Endodermal cell (in vitro differentiated cells): ENCODE measurements around the gene IL10RB. TPM values are rescaled to one million over a fixed set of nuclear protein-coding genes. Genes with fewer than 3 reads are reported as not detected.
A peak's percentile ranks its signal among the peaks of the same experiment; 100 is the strongest.

ENCODE experiments used
- DNase-seq: peaks from one replicate; pipeline ENCODE4 v3.0.0-alpha.2; 2017
- H3K27ac ChIP-seq: 2 replicates; pipeline ENCODE4 v1.5.1; 2013; ENCODE audit warnings: mild to moderate bottlenecking, low read depth, low read length, moderate library complexity
- H3K27me3 ChIP-seq: 2 replicates; pipeline ENCODE4 v1.6.1; 2013; ENCODE audit warnings: mild to moderate bottlenecking, low read length, moderate library complexity; ENCODE audit not compliant: insufficient read depth, control insufficient read depth, poor library complexity, severe bottlenecking
- H3K36me3 ChIP-seq: 2 replicates; pipeline ENCODE4 v1.7.0; 2013; ENCODE audit warnings: mild to moderate bottlenecking, low read length, moderate library complexity; ENCODE audit not compliant: control insufficient read depth, insufficient read depth
- H3K4me1 ChIP-seq: one replicate; pipeline ENCODE4 v1.7.0; 2013; ENCODE audit warnings: low read length; ENCODE audit not compliant: control insufficient read depth, insufficient read depth
- H3K4me3 ChIP-seq: 2 replicates; pipeline ENCODE4 v1.5.1; 2013; ENCODE audit warnings: mild to moderate bottlenecking, low read length, moderate library complexity
- H3K9ac ChIP-seq: 2 replicates; pipeline ENCODE4 v1.6.1; 2013; ENCODE audit warnings: mild to moderate bottlenecking, low read length, moderate library complexity; ENCODE audit not compliant: poor library complexity, severe bottlenecking; ENCODE audit errors: extremely low read depth
- H3K9me3 ChIP-seq: 2 replicates; pipeline ENCODE4 v1.6.1; 2013; ENCODE audit warnings: mild to moderate bottlenecking, low read length, moderate library complexity; ENCODE audit not compliant: control insufficient read depth
- H3K27ac Mint-ChIP-seq: 2 replicates; pipeline ENCODE4 v1.8.0; 2020; ENCODE audit warnings: mixed read lengths
- H3K27me3 Mint-ChIP-seq: 2 replicates; pipeline ENCODE4 v1.8.0; 2021; ENCODE audit warnings: mild to moderate bottlenecking, mixed read lengths; ENCODE audit not compliant: insufficient read depth
- H3K36me3 Mint-ChIP-seq: 2 replicates; pipeline ENCODE4 v1.8.0; 2020; ENCODE audit warnings: low read depth, mixed read lengths
- H3K4me1 Mint-ChIP-seq: 2 replicates; pipeline ENCODE4 v1.8.0; 2020; ENCODE audit warnings: mixed read lengths
- H3K4me3 Mint-ChIP-seq: 2 replicates; pipeline ENCODE4 v1.8.0; 2020; ENCODE audit warnings: mild to moderate bottlenecking, moderate library complexity, mixed read lengths
- H3K9me3 Mint-ChIP-seq: 2 replicates; pipeline ENCODE4 v1.8.0; 2020; ENCODE audit warnings: mild to moderate bottlenecking, mixed read lengths
- WGBS, 2 experiments: methylation state at CpG; one replicate each; pipeline versions ENCODE4 v1.1.5 to v1.1.7; 2013; ENCODE audit warnings: missing lambda C conversion rate in 2 of 2, mixed read lengths in 1 of 2; ENCODE audit not compliant: insufficient coverage in 1 of 2, insufficient read length in 1 of 2; 5-methylcytosine and 5-hydroxymethylcytosine counted together
- total RNA-seq, 2 donors: library from RNA; stranded (reverse); fragmentation: NEBNext Ultra II Directional in 1 of 2; extraction: Animal tissue kit (Norgen Biotek cat#: 25700) in 1 of 2; gene quantifications; 2 replicates in 1 of 2; 3 replicates in 1 of 2; pipeline ENCODE4 v1.2.1, GENCODE V29; 2021
- TF ChIP-seq, protein P1 (sequence below): fragments of 200-600 bp; sonication (generic); conservative IDR thresholded peaks from 2 replicates; pipeline ENCODE4 v1.5.0; 2021; ENCODE audit warnings: antibody characterized with exemption, mild to moderate bottlenecking

The IL10RB gene
- total RNA-seq, 2 donors from 2014 or later: 4.1 to 5.3 TPM

GRCh38 chr21:33254766-33255165 is 11.4 kb upstream of the IL10RB start:
- peak; percentile 19 for DNase-seq
- no peak overlapping the region for H3K27ac Mint-ChIP-seq
- 95 to 96% methylated on average over 5 of the region's 5 CpGs for WGBS, 2 experiments
- Histone ChIP-seq H3K9me3 (peaks cover 8% of the 10 kb centered on the region), H3K4me1 (no peaks in the 10 kb centered on the region), H3K27ac (no peak overlapping the region), H3K27me3 (no peaks in the 10 kb centered on the region), H3K36me3 (peaks cover 58% of the 10 kb centered on the region), H3K9ac (no peak overlapping the region), H3K4me3 (no peak overlapping the region)
- H3K4me1 Mint-ChIP-seq: peaks cover 9% of the 10 kb centered on the region
- no peaks in the 10 kb centered on the region for H3K27me3 Mint-ChIP-seq
- TF ChIP-seq, protein P1, sequence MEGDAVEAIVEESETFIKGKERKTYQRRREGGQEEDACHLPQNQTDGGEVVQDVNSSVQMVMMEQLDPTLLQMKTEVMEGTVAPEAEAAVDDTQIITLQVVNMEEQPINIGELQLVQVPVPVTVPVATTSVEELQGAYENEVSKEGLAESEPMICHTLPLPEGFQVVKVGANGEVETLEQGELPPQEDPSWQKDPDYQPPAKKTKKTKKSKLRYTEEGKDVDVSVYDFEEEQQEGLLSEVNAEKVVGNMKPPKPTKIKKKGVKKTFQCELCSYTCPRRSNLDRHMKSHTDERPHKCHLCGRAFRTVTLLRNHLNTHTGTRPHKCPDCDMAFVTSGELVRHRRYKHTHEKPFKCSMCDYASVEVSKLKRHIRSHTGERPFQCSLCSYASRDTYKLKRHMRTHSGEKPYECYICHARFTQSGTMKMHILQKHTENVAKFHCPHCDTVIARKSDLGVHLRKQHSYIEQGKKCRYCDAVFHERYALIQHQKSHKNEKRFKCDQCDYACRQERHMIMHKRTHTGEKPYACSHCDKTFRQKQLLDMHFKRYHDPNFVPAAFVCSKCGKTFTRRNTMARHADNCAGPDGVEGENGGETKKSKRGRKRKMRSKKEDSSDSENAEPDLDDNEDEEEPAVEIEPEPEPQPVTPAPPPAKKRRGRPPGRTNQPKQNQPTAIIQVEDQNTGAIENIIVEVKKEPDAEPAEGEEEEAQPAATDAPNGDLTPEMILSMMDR: no peak
- no peak overlapping the region for H3K4me3 Mint-ChIP-seq
- H3K36me3 Mint-ChIP-seq: peaks cover 70% of the 10 kb centered on the region
- H3K9me3 Mint-ChIP-seq: peaks cover 13% of the 10 kb centered on the region

GRCh38 chr21:33255404-33255803 is 10.8 kb upstream of the IL10RB start:
- peaks cover 8% of the 10 kb centered on the region for H3K9me3 ChIP-seq
- Mint-ChIP-seq H3K27me3 (no peaks in the 10 kb centered on the region), H3K4me3 (no peak overlapping the region), H3K27ac (no peak overlapping the region), H3K4me1 (peaks cover 9% of the 10 kb centered on the region), H3K36me3 (peaks cover 69% of the 10 kb centered on the region), H3K9me3 (peaks cover 13% of the 10 kb centered on the region)
- no peak overlapping the region for H3K9ac ChIP-seq
- TF ChIP-seq, protein P1: no peak
- H3K36me3 ChIP-seq: peaks cover 60% of the 10 kb centered on the region
- no peaks in the 10 kb centered on the region for H3K27me3 ChIP-seq
- DNase-seq: no peak
- no peak overlapping the region for H3K27ac ChIP-seq
- no peaks in the 10 kb centered on the region for H3K4me1 ChIP-seq
- WGBS, 2 experiments: 100% methylated on average over 1 of the region's 1 CpG
- no peak overlapping the region for H3K4me3 ChIP-seq

DNA sequence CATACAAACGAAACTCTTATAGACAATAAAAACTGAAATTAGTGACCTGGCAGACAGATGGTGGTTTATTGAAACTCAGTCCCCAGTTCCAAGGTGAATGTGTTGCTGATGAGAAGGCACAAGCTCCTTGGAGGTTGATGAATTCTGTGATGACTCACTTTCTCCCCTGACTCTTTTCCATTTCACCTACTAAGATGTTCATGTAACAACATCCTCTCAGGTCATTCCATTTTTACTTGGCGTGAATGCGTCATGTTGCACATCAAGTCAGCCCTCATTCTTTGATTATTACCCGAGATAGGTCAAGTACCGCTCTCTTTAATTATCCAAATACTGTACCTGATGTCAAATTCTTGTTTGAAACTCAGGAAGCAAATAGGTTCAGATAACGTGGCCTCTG is 10.1 kb upstream of the IL10RB start:
- Histone ChIP-seq H3K9me3 (peaks cover 8% of the 10 kb centered on the region), H3K9ac (no peak overlapping the region), H3K36me3 (peaks cover 56% of the 10 kb centered on the region), H3K27me3 (no peaks in the 10 kb centered on the region), H3K27ac (no peak overlapping the region), H3K4me3 (no peak overlapping the region), H3K4me1 (no peaks in the 10 kb centered on the region)
- Mint-ChIP-seq H3K4me1 (peaks cover 9% of the 10 kb centered on the region), H3K4me3 (no peak overlapping the region), H3K9me3 (peaks cover 13% of the 10 kb centered on the region), H3K36me3 (peaks cover 66% of the 10 kb centered on the region), H3K27ac (no peak overlapping the region), H3K27me3 (no peaks in the 10 kb centered on the region)
- TF ChIP-seq, protein P1: no peak
- DNase-seq: no peak
- WGBS, 2 experiments: 95 to 99% methylated on average over 5 of the region's 6 CpGs
